ENCODE data around the gene CDC42EP2.

CDC42EP2 gene

DNA sequence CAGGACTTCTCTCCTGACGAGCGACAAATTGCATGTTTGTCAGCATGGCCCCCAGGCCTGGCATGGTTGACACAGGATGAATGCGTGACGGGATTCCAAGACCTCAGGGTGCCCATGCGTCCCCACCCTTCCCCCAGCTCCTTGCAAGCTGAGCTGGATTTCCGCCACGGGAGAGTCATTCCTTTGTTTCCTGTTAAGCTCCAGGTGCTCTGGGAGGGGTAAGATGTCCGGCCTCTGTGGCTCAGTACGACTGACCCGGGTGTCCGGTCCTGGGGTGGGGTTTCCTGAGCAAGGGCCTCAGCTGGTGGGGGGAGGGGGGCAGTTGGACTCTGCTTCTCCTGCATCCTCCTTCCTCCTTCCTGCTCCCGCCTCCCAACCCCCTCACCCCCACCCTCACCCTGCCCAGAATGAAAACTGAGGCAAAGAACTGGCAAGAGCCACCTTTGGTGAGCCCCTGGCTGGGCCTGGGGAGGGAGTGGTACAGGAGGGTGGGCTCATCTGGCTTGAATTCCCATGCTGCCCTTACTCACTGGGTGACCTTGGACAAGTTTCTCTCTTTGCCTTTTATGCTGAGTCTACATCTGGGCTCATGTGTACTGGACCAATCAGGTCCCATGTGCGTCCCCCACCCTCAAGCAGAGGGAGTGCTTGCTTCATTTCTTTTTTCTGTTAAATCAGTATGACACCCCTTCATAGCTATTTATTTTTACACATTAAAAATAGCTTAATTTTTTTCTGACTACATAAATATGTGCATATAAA lies 2.5 kb downstream of the CDC42EP2 start:
- H3K27ac ChIP-seq (ENCODE audit: low read length, poor library complexity, severe bottlenecking): peak overlapping the region; percentile 87
- H3K79me1 ChIP-seq (replicated peaks; ENCODE audit: low read length, poor library complexity, severe bottlenecking): peaks cover 19% of the 10 kb centered on the region
- peak overlapping the region; percentile 33 to 100 for H3K4me3 ChIP-seq (ENCODE audit: insufficient read depth in 1 of 2, low read depth in 1 of 2, low read length in 2 of 2)
- H4K8ac ChIP-seq (ENCODE audit: low read length): no peak overlapping the region
- peak overlapping the region; percentile 61 for H2BK5ac ChIP-seq (ENCODE audit: low read depth, low read length, poor library complexity, severe bottlenecking)
- H3K4me1 ChIP-seq (ENCODE audit: control insufficient read depth, insufficient read depth, low read depth, low read length): peaks cover 19% of the 10 kb centered on the region
- H4K91ac ChIP-seq (ENCODE audit: low read length): peak overlapping the region; percentile 41
- WGBS: 24% methylated on average over 8 of the region's 13 CpGs
- H3K4ac ChIP-seq (ENCODE audit: low read depth in 1 of 2, low read length in 2 of 2): no peak overlapping the region
- no peak overlapping the region for H2AFZ ChIP-seq (ENCODE audit: low read depth, low read length)
- no peaks in the 10 kb centered on the region for H3K27me3 ChIP-seq (ENCODE audit: control insufficient read depth in 1 of 2, insufficient read depth in 1 of 2, low read length in 2 of 2)
- H3K9ac ChIP-seq (ENCODE audit: low read length): peak overlapping the region; percentile 100
- H3K9me3 ChIP-seq (ENCODE audit: control insufficient read depth, low read length): no peaks in the 10 kb centered on the region
- no peak overlapping the region for H2BK120ac ChIP-seq (ENCODE audit: low read depth, low read length)
- peak overlapping the region; percentile 82 for H2AK5ac ChIP-seq (ENCODE audit: low read length, severe bottlenecking)
- DNase-seq: peak; percentile 62
- peak overlapping the region; percentile 74 for H3K4me2 ChIP-seq (ENCODE audit: low read length, poor library complexity, severe bottlenecking)
- peak overlapping the region in 1 of 2 experiments; percentile 34 for H3K23ac ChIP-seq (ENCODE audit: low read length in 2 of 2)
- peaks cover 20 to 32% of the 10 kb centered on the region in 2 experiments for H3K36me3 ChIP-seq (ENCODE audit: control insufficient read depth in 1 of 2, insufficient read depth in 2 of 2, low read depth in 1 of 2, low read length in 2 of 2)
- no peak overlapping the region for H2BK15ac ChIP-seq (ENCODE audit: low read depth, poor library complexity, severe bottlenecking)
- peak overlapping the region in 1 of 2 experiments; percentile 58 for H3K14ac ChIP-seq (ENCODE audit: low read length in 2 of 2)
- peak overlapping the region in 1 of 2 experiments; percentile 67 for H3K18ac ChIP-seq (ENCODE audit: low read depth in 1 of 2, low read length in 2 of 2)
- H2BK12ac ChIP-seq (ENCODE audit: low read length in 2 of 2): peak overlapping the region in 1 of 2 experiments; percentile 68

DNA sequence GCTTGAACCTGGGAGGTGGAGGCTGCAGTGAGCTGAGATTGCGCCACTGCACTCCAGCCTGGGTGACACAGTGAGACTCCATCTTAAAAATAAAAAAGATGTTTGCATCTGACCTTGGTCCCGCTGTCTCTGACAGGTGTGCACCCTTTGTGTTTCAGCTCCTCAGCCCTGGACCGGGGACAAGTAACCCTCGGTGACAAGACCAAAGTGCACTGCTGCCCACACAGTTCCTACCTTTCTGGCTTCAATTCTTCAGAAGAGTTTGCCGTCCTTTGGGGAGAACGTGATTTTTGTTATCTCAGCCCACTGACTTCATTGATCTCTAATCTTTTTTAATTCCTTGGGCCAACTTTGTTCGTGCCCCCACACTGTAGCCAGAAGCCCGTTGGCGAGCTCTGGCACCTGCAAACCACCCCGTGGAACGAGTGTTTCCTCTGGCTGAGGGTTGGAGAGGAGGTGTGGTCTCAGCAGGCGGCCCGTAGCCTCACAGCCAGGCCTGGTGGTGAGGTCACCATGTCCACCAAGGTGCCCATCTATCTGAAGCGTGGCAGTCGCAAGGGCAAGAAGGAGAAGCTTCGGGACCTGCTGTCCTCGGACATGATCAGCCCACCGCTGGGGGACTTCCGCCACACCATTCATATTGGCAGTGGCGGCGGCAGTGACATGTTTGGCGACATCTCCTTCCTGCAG lies 5.9 kb downstream of the CDC42EP2 start:
- Histone ChIP-seq H3K36me3 (ENCODE audit: control insufficient read depth in 1 of 2, insufficient read depth in 2 of 2, low read depth in 1 of 2, low read length in 2 of 2) (peaks cover 36 to 50% of the 10 kb centered on the region in 2 experiments), H3K4me1 (ENCODE audit: control insufficient read depth, insufficient read depth, low read depth, low read length) (peaks cover 19% of the 10 kb centered on the region), H2AFZ (ENCODE audit: low read depth, low read length) (no peak overlapping the region), H3K27me3 (ENCODE audit: control insufficient read depth in 1 of 2, insufficient read depth in 1 of 2, low read length in 2 of 2) (no peaks in the 10 kb centered on the region), H3K27ac (ENCODE audit: low read length, poor library complexity, severe bottlenecking) (no peak overlapping the region), H2BK120ac (ENCODE audit: low read depth, low read length) (no peak overlapping the region), H3K9ac (ENCODE audit: low read length) (peak overlapping the region; percentile 34), H2BK12ac (ENCODE audit: low read length in 2 of 2) (no peak overlapping the region), H2BK15ac (ENCODE audit: low read depth, poor library complexity, severe bottlenecking) (no peak overlapping the region), H3K4me3 (ENCODE audit: insufficient read depth in 1 of 2, low read depth in 1 of 2, low read length in 2 of 2) (no peak overlapping the region), H3K23ac (ENCODE audit: low read length in 2 of 2) (peak overlapping the region in 1 of 2 experiments; percentile 43), H4K8ac (ENCODE audit: low read length) (peak overlapping the region; percentile 4), H2AK5ac (ENCODE audit: low read length, severe bottlenecking) (no peak overlapping the region), H4K91ac (ENCODE audit: low read length) (no peak overlapping the region), H3K9me3 (ENCODE audit: control insufficient read depth, low read length) (no peaks in the 10 kb centered on the region), H3K14ac (ENCODE audit: low read length in 2 of 2) (no peak overlapping the region), H3K18ac (ENCODE audit: low read depth in 1 of 2, low read length in 2 of 2) (no peak overlapping the region), H3K4ac (ENCODE audit: low read depth in 1 of 2, low read length in 2 of 2) (no peak overlapping the region), H3K4me2 (ENCODE audit: low read length, poor library complexity, severe bottlenecking) (no peak overlapping the region), H3K79me1 (replicated peaks; ENCODE audit: low read length, poor library complexity, severe bottlenecking) (peaks cover 21% of the 10 kb centered on the region), H2BK5ac (ENCODE audit: low read depth, low read length, poor library complexity, severe bottlenecking) (no peak overlapping the region)
- 94% methylated on average over 22 of the region's 22 CpGs for WGBS
- no peak for DNase-seq

DNA sequence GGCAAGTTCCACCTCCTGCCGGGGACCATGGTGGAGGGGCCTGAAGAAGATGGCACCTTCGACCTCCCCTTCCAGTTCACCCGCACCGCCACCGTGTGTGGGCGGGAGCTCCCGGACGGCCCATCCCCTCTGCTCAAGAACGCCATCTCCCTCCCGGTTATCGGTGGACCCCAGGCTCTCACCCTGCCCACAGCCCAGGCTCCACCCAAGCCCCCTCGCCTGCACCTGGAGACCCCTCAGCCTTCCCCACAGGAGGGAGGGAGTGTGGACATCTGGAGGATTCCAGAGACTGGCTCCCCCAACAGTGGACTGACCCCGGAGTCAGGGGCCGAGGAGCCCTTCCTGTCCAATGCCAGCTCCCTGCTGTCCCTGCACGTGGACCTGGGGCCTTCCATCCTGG lies 6.4 kb downstream of the CDC42EP2 start:
- H3K27me3 ChIP-seq (ENCODE audit: control insufficient read depth in 1 of 2, insufficient read depth in 1 of 2, low read length in 2 of 2): no peaks in the 10 kb centered on the region
- H2AK5ac ChIP-seq (ENCODE audit: low read length, severe bottlenecking): no peak overlapping the region
- no peak overlapping the region for H2AFZ ChIP-seq (ENCODE audit: low read depth, low read length)
- no peak overlapping the region for H2BK15ac ChIP-seq (ENCODE audit: low read depth, poor library complexity, severe bottlenecking)
- WGBS: 95% methylated on average over 11 of the region's 15 CpGs
- H3K18ac ChIP-seq (ENCODE audit: low read depth in 1 of 2, low read length in 2 of 2): no peak overlapping the region
- H3K79me1 ChIP-seq (replicated peaks; ENCODE audit: low read length, poor library complexity, severe bottlenecking): peaks cover 21% of the 10 kb centered on the region
- no peak overlapping the region for H3K4me2 ChIP-seq (ENCODE audit: low read length, poor library complexity, severe bottlenecking)
- peaks cover 36 to 50% of the 10 kb centered on the region in 2 experiments for H3K36me3 ChIP-seq (ENCODE audit: control insufficient read depth in 1 of 2, insufficient read depth in 2 of 2, low read depth in 1 of 2, low read length in 2 of 2)
- H2BK120ac ChIP-seq (ENCODE audit: low read depth, low read length): no peak overlapping the region
- peak overlapping the region; percentile 34 for H3K9ac ChIP-seq (ENCODE audit: low read length)
- no peak overlapping the region for H4K91ac ChIP-seq (ENCODE audit: low read length)
- H3K14ac ChIP-seq (ENCODE audit: low read length in 2 of 2): no peak overlapping the region
- peaks cover 17% of the 10 kb centered on the region for H3K4me1 ChIP-seq (ENCODE audit: control insufficient read depth, insufficient read depth, low read depth, low read length)
- H3K27ac ChIP-seq (ENCODE audit: low read length, poor library complexity, severe bottlenecking): no peak overlapping the region
- no peak overlapping the region for H2BK5ac ChIP-seq (ENCODE audit: low read depth, low read length, poor library complexity, severe bottlenecking)
- no peaks in the 10 kb centered on the region for H3K9me3 ChIP-seq (ENCODE audit: control insufficient read depth, low read length)
- H3K4me3 ChIP-seq (ENCODE audit: insufficient read depth in 1 of 2, low read depth in 1 of 2, low read length in 2 of 2): no peak overlapping the region
- no peak overlapping the region for H3K23ac ChIP-seq (ENCODE audit: low read length in 2 of 2)
- no peak overlapping the region for H3K4ac ChIP-seq (ENCODE audit: low read depth in 1 of 2, low read length in 2 of 2)
- no peak overlapping the region for H4K8ac ChIP-seq (ENCODE audit: low read length)
- no peak for DNase-seq
- no peak overlapping the region for H2BK12ac ChIP-seq (ENCODE audit: low read length in 2 of 2)

DNA sequence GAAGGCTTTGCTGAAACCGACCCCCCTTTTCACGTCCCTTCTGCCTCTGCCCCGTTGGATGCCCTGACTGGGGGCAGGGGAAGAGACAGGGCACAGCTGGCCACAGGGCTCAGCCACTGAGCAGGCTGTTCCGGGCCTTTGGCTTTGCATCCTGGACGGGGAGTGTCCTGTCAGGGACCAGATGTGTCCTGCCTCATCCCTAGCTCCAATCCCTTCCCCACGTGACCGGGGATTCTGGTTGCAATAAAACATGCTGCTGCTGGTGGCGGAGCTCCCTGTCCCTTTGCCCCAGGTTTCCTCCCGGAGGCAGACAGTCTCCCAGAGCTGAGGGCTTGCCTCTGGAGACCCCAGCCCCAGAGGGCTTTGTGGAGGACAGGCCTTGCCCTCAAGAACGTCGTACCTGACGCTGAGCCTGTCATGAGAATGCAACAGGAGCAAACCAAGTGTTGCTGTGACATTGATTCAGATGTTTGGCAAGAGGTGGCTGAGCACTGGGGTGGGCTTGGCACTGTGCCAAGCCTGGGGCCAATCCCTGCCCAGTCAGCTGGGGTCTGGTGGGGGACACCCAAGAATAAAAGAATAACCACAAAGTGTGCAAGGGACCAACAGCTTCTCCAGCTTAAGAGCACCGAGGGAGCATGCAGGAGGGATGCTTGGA lies 7.3 kb downstream of the CDC42EP2 start:
- H3K79me1 ChIP-seq (replicated peaks; ENCODE audit: low read length, poor library complexity, severe bottlenecking): peaks cover 21% of the 10 kb centered on the region
- no peak overlapping the region for H2BK5ac ChIP-seq (ENCODE audit: low read depth, low read length, poor library complexity, severe bottlenecking)
- no peak overlapping the region for H3K4me3 ChIP-seq (ENCODE audit: insufficient read depth in 1 of 2, low read depth in 1 of 2, low read length in 2 of 2)
- no peak overlapping the region for H3K23ac ChIP-seq (ENCODE audit: low read length in 2 of 2)
- peaks cover 36 to 50% of the 10 kb centered on the region in 2 experiments for H3K36me3 ChIP-seq (ENCODE audit: control insufficient read depth in 1 of 2, insufficient read depth in 2 of 2, low read depth in 1 of 2, low read length in 2 of 2)
- no peaks in the 10 kb centered on the region for H3K27me3 ChIP-seq (ENCODE audit: control insufficient read depth in 1 of 2, insufficient read depth in 1 of 2, low read length in 2 of 2)
- H3K27ac ChIP-seq (ENCODE audit: low read length, poor library complexity, severe bottlenecking): no peak overlapping the region
- 87% methylated on average over 13 of the region's 13 CpGs for WGBS
- H2BK12ac ChIP-seq (ENCODE audit: low read length in 2 of 2): no peak overlapping the region
- no peak overlapping the region for H3K4ac ChIP-seq (ENCODE audit: low read depth in 1 of 2, low read length in 2 of 2)
- H2BK15ac ChIP-seq (ENCODE audit: low read depth, poor library complexity, severe bottlenecking): no peak overlapping the region
- H2AK5ac ChIP-seq (ENCODE audit: low read length, severe bottlenecking): no peak overlapping the region
- no peaks in the 10 kb centered on the region for H3K9me3 ChIP-seq (ENCODE audit: control insufficient read depth, low read length)
- H3K9ac ChIP-seq (ENCODE audit: low read length): peak overlapping the region; percentile 34
- no peak overlapping the region for H3K18ac ChIP-seq (ENCODE audit: low read depth in 1 of 2, low read length in 2 of 2)
- H4K8ac ChIP-seq (ENCODE audit: low read length): no peak overlapping the region
- no peak overlapping the region for H4K91ac ChIP-seq (ENCODE audit: low read length)
- no peak overlapping the region for H3K4me2 ChIP-seq (ENCODE audit: low read length, poor library complexity, severe bottlenecking)
- H2AFZ ChIP-seq (ENCODE audit: low read depth, low read length): no peak overlapping the region
- H3K4me1 ChIP-seq (ENCODE audit: control insufficient read depth, insufficient read depth, low read depth, low read length): peaks cover 9% of the 10 kb centered on the region
- H2BK120ac ChIP-seq (ENCODE audit: low read depth, low read length): no peak overlapping the region
- no peak for DNase-seq
- no peak overlapping the region for H3K14ac ChIP-seq (ENCODE audit: low read length in 2 of 2)

Measured in mesenchymal stem cell (in vitro differentiated cells and primary cell).